Globus pallidus (tissue), 1 donor: ENCODE data around the gene UGCG.
"Not testable (repeated sequence)": the region's sequence is repeated elsewhere in the genome, so short reads cannot be mapped to it uniquely, and the experiment has no call there.

ENCODE experiments used
- DNase-seq: peaks from one replicate; pipeline ENCODE4 v3.0.0-alpha.2; 2015; ENCODE audit warnings: low spot score

UGCG gene

DNA sequence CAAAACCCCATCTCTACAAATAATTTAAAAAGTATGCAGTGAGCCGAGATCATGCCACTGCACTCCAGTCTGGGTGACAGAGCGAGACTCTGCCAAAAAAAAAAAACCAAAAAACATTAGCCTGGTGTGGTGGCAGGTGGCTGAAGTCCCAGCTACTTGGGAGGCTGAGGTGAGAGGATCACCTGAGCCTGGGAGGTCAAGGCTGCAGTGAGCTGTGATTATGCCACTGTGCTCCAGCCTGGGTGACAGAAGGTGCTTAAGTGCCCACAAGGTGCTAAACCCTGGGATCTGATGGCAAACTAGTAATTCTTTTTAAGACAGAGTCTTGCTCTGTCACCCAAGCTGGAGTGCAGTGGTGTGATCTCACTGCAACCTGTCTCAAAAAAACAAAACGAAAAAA is 5.7 kb upstream of the UGCG start:
- DNase-seq = not testable (repeated sequence)

DNA sequence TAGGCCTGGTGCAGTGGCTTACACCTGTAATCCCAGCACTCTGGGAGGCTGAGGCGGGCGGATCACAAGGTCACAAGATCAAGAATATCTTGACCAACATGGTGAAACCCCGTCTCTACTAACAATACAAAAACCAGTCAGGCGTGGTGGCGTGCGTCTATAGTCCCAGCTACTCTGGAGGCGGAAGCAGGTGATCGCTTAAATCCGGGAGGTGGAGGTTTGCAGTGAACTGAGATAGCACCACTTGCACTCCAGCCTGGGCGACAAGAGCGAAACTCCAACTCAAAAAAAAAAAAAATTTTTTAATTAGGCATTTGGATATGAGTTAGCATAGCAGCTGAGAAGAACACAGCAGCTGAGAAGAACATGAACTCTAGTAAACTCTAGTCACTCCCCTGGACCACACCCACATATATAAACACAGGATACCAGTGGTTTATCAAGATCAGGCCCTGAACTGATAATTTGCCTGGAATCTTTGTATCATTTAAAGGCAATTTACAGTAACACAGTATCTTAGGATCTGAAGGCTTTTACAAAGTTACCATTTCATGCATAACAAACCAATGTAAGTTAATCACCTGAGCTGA is 4.6 kb upstream of the UGCG start:
- DNase-seq = no peak

DNA sequence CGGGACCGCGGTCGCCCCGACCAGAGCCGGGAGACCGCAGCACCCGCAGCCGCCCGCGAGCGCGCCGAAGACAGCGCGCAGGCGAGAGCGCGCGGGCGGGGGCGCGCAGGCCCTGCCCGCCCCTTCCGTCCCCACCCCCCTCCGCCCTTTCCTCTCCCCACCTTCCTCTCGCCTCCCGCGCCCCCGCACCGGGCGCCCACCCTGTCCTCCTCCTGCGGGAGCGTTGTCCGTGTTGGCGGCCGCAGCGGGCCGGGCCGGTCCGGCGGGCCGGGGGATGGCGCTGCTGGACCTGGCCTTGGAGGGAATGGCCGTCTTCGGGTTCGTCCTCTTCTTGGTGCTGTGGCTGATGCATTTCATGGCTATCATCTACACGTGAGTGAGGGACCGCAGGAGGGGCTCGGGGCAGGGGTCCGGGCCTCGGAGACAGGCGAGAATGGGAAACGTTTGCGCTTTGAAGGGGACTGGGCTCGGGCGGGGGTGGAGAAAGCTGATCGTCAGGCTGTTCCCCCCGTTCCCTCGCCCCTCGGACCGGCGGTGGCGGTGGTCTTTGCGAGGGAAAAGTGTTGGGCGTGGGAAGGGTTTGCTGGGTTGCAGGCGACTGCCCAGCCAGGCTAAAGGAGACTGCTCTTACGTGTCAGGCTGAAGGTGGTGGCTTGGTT is 457 bp downstream of the UGCG start:
- peak; percentile 69 for DNase-seq

DNA sequence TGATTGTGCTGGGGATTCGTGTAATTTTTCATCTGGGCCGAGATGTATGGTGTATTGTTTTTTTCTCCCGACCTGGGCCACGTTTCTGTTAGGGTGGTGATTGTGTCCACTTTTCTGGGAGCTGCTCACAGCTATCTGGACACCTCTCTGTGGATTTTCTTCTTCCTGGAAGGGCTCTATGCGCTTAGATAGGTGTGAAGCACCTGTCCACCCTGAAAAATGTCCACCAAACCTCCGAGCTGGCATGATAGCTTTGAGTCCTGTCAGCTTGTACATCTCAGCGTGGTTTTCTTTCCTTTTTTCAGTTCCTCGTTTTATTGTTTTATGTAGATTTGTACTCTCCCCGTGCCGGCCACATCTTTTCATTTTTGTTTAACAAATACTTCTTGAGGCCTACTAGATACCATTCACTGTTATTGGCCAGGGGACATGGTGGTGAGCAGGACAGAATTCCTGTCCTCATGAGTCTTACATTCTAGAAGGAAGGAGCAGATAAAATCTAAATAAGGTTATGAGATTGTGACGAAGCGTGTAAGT is 1.1 kb downstream of the UGCG start:
- DNase-seq = peak; percentile 21

DNA sequence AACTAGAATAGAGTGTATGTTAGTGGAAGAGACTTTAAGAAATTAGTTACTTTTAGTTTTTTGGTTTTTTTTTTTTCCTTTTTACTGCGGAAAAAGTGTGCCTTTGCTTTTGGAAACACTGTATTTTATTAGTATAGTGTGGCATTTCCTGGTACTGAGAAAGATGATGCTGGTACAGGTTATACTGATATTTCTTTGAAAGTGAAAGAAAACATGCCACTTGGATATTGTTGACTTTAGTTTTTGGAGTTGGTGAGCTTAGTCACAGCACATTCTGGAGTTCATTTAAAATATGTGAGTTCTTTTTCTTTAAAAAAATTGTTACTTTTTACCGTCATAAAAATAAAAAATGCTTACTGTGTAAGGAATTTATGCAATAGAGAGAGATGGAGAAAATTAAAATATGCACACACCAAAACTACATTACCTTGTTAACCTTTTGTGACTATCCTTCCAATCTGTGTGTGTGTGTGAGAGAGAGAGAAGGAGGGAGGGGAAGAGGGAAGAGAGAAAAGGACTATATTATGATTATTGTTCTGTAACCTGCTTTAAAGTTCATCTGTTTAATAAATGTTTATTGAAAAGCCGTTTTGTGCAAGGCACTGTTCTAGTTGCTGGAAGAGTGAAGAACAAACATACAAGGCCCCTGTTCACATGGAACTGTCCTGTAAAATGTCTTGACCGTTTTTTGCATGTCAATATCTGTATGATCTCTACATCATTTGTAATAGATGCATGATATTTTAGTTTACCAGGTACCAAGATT is 1.9 kb downstream of the UGCG start:
- DNase-seq = no peak

DNA sequence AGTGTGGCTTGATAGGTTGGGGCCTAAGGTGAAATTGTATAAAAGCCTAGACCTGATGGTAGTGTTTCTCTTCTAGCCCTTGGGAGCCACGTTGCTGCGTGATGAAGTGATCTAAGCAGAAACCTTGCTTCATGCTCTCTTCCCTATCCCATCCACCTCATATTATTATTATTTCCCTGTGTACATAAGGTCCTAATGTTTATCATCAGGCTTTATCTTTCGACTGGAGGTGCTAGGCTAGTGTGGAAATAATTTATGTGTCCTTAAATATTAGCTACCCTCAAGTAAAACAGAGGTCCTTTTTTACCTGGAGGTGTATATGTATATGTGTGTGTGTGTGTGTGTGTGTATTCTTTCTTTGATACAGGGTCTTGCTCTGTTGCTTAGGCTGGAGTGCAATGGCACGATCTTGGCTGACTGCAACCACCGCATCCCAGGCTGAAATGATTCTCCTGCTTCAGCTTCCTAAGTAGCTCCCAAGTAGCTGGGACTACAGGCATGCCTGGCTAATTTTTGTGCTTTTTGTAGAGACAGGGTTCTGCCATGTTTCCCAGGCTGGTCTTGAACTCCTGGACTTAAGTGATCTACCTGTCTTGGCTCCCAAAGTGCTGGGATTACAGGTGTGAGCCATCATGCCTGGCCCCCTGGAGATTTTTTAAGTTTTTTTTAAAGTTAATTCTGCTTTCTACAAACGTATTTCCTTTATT is 3.7 kb downstream of the UGCG start:
- DNase-seq = no peak

DNA sequence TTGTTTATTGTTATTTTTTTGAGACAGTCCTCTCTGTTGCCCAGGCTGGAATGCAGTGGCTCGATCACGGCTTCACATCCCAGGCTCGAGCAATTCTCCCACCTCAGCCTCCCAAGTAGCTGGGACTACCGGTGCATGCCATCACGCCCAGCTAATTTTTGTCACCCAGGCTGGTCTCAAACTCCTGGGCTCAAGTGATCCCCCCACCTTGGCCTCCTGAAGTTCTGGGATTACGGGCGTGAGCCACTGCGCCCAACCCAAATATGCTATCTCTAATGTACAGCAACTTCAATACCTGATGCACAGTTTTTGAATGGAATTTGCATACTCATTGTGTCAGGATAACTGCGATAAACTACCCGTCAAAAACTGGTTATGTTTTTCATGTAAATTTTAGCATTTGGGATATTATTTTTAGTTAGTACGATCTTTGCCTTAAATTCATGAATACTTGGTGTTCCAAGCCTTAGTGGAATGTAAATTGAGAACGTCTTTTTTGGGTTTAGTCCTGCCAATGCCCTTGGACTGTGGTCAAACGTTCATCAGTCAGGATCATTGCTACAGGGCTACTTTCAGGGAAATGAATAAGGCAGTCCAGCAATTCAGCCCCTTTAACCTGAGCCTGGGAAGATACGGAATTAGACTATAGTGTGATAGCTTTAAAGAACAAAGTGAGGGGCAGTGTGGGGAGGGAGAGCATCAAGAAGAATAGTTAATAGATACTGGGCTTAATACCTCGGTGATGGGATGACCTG is 4.4 kb downstream of the UGCG start:
- no peak for DNase-seq

DNA sequence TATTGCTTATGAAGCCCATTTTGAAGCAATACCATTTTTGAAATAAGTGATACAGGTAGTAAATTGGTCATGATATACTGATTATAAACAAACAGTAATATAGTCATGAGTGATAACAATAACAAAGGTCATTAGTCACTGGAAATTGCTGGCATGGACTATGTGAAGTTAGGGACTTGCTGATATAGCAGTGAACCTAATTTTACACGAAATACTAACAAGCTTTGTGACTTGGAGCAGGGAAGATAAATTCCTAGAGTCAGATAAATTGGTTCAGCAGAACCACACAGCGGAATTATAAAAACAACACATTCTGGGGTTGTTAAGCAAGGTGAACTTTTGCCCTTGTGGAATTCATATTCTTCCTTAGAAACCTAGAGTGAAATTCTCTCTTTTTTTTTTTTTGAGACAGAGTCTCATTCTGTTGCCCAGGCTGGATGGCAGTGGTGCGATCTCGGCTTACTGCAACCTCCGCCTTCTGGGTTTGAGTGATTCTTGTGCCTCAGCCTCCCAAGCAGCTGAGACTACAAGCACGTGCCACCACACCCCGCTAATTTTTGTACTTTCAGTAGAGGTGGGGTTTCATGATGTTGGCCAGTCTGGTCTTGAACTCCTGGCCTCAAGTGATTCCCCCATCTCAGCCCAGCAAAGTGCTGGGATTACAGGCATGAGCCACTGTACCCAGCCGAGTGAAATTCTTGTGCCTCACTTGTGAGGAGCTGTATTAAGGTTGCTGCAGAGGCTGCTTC is 6.0 kb downstream of the UGCG start:
- no peak for DNase-seq

DNA sequence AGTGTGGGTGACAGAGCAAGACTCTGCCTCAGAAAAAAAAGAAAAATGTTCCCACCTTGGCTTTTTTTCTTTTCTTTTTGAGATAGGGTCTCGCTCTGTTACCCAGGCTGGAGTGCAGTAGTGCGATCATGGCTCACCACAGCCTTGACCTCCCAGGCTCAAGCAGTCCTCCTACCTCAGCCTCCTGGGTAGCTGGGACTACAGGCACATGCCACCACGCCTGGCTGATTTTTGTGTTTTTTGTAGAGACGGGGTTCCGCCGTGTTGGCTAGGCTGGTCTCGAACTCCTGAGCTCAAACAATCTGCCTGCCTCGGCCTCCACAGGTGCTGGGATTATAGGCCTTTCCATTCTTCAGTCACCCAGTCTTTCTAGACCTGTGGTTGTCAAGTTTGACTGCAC is 6.9 kb downstream of the UGCG start:
- DNase-seq = not testable (repeated sequence)

DNA sequence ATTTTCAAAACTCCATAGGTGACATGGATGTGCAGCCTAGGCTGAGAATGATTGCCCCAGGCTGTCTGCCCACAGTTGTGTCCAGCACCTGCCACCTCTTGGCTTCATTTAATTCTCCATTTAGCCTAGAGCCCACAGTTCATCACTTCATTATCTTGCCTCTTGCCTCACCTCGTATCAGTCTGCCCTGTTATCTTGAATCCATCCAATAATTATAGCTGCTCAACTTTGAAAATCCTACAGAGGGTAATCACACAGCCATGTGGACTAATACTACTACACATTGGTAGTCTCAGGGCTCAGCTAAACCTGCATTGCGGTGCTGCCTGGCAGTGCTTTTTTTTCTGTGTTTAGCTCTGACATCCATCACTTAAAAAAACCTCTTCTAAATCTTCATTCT is 7.4 kb downstream of the UGCG start:
- DNase-seq = no peak

DNA sequence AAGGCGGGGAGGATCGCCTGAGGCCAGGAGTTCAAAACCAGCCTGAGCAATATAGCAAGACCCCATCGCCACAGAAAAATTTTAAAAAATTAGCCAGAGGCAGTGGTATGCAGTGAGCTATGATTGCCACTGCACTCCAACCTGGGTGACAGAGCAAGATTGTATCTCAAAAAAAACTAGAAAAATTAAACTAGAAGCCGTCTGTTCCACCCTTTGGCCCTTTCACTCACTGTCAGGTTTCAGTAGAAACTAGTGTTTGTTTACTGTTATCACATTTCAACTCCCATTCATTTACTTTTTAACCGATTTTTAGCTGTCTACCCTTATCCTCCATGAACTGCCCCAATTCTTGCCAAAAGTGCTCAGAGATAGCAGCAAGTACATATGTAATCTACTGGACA is 8.3 kb downstream of the UGCG start:
- DNase-seq = no peak

DNA sequence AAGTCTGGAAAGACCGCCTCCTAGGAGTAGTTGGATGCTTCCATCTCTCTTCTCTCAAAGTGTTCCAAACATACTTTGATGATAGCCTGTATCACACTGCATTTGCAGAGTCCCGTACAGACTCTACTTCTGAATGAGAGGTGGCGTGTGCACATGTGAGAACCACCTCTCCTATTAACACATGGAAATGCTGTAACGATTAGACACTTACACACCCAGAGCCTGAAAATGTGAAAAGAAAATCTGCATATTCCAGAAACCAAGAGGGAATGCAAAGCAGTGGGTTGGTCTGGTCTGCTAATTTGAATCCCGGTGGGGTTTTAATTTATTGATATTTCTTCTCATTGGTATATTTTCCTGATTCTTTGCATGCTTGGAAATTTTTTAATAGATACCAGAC is 10.5 kb downstream of the UGCG start:
- DNase-seq = no peak

DNA sequence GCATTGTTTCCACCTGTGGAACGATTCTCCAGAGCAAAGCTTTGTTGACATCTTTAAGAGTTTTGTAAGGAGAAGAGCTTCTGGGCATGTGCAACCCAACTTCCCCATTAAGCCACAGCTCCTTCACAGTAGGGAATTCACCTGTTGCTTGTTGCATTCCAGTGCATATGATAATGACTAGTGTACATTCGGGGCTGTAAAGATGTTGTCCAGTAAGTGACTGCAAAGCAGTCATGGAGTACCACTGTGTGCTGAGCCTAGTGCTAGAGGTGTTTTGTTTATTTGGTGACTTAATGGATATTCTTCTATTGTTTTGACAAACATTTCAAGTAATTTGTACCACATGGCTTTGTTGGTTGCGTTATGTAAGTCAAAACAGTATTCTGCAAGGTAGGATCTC is 12.8 kb downstream of the UGCG start:
- DNase-seq = no peak

DNA sequence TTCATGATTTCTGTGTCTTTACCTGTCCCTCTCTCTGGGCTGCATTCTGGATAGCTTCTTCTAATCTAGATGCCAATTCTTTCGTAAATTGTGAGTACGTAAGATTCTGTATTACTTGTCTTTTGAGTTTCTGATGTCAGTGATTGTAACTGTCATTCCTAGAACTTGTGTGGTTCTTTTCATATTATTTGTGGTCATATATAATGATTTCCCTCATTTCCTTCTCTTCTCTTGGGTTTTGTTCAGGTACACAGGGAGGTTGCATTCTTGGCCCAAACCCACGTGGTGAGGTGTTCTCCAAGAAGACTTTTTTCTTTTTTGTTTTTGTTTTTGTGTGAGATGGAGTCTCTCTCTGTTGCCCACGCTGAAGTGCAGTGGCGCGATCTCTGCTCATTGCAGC is 13.8 kb downstream of the UGCG start:
- no peak for DNase-seq

DNA sequence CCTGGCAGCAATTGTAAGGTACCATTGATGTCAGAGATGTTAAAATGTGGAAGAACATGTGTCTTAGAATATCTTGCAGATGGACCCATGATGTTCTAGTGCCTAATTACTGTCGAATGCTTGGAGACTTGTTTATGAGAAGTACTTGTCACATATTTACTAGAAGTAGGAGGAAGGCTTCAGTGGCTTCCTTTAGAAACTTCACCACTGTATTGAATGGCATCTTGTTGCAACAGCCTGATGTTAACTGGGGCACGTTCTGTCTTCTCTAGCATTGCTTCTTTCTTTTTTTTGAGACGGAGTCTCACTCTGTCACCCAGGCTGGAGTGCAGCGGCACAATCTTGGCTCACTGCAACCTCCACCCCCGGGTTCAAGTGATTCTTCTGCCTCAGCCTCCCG is 16.5 kb downstream of the UGCG start:
- no peak for DNase-seq

DNA sequence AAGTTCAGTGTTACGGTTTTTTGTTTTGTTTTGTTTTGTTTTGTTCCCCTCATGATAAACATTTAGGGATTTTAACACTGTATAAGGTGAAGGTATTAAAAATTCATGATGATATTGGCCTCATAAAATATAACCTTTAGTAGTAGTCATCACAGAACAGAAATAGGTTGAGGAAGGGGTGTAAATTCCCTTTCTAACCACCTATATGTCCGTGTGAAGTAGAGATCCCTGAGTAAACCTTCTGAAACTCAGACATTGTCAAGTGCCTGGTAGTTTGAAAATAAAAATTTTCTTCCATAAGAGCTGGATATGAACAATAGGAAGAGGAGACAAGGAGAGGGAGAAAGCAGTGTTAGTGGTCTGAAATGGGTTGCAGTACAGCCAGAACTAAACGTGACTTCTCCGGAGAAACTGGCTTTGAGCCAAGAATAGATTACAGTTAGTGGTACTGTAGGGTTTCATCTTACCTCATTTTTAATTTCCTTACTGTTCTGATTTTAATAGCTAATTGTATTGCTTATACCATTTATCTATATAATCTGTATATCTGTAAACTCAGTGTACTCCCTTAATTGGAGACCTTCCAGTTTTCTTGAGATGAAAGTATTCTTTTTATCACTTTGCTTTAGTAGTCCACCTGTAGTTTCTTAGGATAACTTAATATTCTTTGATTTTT is 18.3 kb downstream of the UGCG start:
- DNase-seq = no peak

DNA sequence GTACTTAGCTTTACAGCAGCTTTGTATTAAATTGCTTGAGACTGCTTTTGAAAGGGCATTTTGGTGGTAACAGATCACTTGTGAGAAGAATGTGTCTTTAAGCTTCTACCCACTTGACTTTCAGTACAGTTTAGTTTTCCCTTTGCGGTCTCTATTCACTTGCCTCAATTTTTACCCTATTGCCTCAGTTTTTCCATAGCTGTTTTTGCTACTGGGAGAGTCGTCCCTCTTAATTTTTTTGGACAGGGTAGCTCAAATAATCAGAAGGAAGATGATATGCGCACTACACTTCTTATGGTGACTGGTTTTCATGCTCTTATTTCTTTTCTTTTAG is 18.8 kb downstream of the UGCG start:
- no peak for DNase-seq

DNA sequence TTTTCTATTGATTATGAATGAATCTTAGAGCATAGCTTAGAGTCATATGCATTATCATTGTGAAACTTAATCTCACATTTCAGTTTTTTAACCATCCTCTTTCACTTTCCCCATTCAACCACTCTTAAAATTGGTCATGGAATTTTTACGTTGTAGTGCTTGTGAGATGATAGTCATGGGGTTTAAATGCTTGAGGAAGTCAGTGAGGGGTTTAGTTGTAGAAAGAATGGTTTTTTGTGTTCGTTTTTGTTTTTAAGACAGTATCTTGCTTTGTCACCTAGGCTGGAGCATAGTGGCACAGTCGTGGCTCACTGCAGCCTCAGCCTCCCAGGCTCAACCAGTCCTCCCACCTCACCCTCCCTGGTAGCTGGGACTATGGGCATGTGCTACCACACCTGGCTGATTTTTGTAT is 19.6 kb downstream of the UGCG start:
- DNase-seq = no peak

DNA sequence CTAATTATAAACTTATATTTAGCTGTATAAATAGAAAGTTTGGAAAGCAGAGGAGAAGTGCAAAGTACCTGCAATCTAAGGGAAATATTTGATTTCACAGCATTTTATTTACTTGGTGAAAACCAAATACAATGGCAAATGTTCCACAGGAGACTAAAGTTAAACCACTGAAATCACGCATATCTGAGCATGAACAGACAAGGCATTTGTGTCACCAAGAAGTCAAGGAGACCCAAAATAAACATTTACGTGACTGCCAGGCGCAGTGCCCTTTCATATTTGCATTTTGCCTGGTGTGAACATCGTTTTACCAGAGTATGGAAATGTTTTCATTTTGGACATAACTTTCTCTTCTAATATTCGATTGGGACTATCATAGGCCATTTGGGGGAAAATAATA is 20.6 kb downstream of the UGCG start:
- no peak for DNase-seq

DNA sequence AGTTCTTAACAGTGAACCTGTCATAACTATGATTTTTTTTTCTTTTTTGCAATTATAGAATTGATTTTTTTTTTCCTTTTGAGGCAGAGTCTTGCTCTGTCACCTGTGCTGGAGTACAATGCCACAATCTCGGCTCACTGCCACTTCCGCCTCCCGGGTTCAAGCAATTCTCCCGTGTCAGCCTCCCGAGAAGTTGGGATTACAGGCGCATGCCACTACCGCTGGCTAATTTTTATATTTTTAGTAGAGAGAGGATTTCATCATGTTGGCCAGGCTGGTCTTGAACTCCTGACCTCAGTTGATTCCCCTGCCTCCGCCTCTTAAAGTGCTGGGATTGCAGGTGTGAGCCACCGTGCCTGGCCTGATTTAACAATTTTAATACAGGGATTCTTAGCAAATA is 21.4 kb downstream of the UGCG start:
- DNase-seq = no peak

DNA sequence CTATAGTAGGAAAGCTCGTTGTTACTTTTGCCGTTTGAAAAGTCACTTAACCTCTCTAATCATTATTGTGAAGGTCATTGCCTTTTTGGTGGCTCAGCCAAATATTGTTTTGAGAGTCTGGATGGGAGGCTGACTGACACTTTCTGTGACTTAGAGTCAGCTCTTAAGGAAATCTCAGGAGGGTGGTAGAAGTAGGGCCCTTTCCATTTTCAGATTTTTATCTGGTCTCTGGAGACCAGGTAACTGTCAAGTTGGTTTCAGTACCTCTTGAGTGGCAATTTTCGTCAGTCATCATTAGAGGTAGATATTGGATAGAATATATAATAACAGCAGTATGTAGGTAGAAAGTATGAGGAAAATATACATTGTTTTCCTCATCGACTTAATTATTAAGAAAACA is 23.3 kb downstream of the UGCG start:
- no peak for DNase-seq
